ENCODE results near the gene AMBRA1.
A peak's percentile ranks its signal among the peaks of the same experiment; 100 is the strongest.
"Not testable (repeated sequence)": the region's sequence is repeated elsewhere in the genome, so short reads cannot be mapped to it uniquely, and the experiment has no call there.

The AMBRA1 gene

DNA sequence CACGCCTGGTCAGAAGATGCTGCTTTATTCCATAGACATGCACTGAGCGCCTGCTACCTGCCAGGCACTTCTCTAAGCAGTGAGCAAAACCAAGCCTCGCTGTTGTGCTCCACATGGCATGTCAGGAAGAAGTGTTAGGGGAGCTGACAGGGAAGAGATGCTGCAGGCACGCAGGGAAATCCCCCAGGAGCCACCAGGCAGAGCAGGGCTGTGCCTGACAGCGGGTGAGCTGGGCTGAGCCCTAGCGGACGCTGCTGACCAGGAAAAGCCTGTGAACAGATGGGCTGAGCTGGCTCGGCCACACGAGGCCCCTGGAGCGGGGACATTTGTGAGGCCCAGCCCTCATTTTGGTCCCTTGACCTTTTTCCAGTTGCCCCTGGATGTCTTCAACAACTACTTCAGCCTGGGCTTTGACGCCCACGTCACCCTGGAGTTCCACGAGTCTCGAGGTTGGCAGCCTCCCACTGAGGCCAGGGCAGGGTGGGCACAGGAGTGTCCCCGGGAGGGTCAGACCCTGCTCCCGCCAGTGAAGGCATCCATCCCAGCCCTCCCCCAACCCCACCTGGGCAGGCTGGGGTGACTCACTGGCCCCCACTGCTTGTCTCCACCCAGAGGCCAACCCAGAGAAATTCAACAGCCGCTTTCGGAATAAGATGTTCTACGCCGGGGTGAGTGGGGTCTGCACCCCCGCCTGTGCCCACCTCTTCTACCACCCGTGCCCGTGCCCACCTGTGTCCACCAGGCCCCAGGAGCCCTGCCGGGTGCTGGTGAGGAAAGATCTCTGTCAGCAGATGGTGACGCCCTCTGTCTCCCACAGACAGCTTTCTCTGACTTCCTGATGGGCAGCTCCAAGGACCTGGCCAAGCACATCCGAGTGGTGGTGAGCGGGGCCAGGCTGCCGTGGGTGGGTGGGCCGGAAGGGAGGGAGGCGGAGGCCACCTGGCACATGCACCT, 219.8 kb downstream of the AMBRA1 start:
- no peak for DNase-seq

DNA sequence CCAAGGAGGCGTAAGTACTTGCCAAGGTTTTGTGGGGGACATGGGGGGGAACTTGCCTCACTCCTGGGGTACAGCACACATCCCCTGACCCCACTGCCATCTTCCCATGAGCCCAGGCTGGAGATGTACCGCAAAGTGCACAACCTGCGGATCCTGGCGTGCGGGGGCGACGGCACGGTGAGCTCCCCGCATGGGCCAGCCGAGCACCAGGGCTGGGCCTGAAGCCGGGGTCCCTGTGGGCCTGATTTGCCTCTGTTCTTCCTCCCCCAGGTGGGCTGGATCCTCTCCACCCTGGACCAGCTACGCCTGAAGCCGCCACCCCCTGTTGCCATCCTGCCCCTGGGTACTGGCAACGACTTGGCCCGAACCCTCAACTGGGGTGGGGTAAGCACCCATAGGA, 221.3 kb downstream of the AMBRA1 start:
- DNase-seq, result not testable (repeated sequence)

- DNase-seq, result no peak
Measured at GRCh38 chr11:46372086-46372485, 221.7 kb downstream of the AMBRA1 start.

- not testable (repeated sequence) for DNase-seq
Measured at GRCh38 chr11:46371262-46371661, 222.6 kb downstream of the AMBRA1 start.

DNA sequence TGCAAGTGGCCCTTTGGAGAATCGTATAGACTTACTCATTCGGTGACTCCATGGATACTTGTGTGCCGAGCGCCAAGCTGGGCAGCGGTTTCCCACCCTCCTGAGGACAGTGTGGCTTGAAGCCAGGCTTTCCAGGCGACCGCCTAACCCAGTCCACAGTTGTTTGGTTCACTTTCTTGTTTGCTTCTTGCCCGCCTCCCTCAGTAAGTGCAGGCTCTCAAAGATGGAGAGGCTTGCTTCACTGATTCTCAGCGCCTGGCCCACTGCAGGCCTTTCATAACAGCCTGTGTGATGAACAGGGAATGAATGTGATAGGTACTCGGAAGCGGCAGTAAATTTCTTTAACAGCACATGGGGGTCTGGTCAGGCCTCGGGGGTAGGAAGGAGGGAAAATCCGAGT, 223.6 kb downstream of the AMBRA1 start:
- no peak for DNase-seq

- peak in 9 of 51 donors; percentile 11 to 34 (median 20) for DNase-seq
Measured at GRCh38 chr11:46369458-46370152, 224.2 kb downstream of the AMBRA1 start.

GRCh38 chr11:46367916-46368267, 225.9 kb downstream of the AMBRA1 start:
- no peak for DNase-seq

- peak in 40 of 51 donors; percentile 13 to 82 (median 53) for DNase-seq
Measured at GRCh38 chr11:46367244-46367915, 226.4 kb downstream of the AMBRA1 start.

GRCh38 chr11:46366661-46367161, 227.1 kb downstream of the AMBRA1 start:
- DNase-seq, result no peak

DNA sequence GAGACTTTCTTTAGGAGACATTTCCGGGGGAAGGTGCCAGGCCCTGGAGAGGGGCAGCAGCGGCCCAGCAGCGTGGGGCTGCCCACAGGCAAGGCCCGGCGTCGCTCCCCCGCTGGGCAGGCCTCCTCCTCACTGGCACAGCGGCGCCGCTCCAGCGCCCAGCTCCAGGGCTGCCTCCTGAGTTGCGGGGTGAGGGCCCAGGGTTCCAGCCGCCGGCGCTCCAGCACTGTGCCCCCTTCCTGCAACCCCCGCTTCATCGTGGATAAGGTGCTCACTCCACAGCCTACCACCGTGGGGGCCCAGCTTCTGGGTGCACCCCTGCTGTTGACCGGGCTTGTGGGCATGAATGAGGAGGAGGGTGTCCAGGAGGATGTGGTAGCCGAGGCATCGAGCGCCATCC, 227.6 kb downstream of the AMBRA1 start:
- DNase-seq, result no peak

- DNase-seq, result no peak
Measured at GRCh38 chr11:46364791-46365190, 229.0 kb downstream of the AMBRA1 start.

DNA sequence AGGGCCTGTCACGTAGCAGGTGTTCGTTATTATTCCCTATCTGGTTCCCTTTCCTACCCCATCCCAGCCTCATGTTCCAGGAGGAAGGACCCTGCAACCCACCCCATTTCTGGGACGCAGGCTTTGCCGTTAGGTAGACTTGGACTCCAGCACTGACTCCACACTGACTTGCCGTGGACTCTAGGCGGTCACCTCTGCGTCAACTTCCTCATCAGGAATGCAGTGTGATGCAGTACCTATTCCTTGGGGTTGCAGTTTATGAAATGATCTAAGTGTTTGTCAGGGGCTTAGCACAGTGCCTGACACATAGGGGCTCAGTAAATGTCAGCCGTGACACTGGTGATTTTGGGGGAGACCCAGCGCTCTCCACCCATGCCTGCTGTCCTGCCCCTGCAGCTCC, 229.8 kb downstream of the AMBRA1 start:
- DNase-seq, result no peak

GRCh38 chr11:46363455-46364005, 230.3 kb downstream of the AMBRA1 start:
- DNase-seq, result peak in 40 of 51 donors; percentile 25 to 89 (median 70)

DNA sequence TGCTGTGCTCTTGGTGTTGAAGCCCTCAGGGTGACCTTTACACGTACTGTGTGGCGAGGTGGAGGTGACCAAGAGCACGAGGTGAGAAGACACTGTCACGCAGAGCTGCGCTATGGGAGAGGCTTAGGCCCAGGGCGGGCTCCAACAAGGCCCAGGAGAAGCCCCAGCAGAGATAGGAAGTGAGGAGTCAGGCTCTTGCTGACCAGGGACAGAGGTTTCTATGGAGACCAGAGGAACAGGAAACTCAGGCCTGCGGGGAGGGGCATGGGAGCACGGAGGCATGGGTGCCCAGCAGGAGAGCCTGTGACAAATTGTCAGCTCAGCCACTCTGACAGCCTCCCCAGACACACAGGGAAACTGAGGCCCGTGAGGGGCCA, 230.8 kb downstream of the AMBRA1 start:
- DNase-seq, result peak in 33 of 51 donors; percentile 22 to 73 (median 51)

DNA sequence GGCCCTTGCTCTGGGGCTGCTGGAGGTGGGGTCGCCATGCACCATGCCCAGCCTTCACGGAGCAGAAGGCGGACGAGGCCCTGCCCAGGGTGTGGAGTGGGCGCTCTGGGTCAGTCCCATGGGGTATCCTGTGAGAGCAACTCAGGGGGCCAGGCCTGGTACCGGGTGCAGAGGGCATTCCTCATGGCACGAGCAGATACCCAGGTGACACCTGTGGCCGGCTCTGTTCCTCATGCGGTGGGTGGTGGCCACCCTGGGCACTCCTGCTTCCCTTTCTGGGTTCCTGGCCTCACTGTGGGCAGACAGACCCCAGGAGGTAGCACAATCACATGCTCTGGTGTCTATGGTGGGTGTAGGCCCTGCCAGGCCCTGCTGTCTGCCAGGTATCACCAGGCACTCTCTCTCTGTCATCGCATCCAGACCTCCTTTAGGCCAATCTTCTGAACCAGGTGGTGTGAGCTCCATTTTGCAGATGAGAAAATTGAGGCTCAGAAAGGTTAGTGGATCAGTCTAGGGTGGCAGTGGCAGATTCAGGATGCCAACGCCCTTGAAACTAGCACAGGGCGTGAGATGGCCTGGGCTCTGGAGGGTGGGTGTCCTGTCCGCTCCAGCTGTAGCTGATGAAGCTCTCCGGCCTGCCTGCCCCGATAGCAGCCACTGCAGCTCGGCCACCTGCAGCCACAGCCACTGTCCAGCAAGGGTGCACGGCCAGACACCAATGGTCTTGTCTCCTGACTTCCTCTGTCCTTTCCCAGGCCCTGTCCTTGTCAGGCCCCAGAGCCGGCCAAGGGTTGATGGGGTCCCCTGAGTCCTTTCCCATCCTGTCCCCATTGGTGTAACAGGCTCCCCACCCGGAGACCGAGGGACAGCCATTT, 231.4 kb downstream of the AMBRA1 start:
- DNase-seq, result peak in 1 of 51 donors; percentile 57

DNA sequence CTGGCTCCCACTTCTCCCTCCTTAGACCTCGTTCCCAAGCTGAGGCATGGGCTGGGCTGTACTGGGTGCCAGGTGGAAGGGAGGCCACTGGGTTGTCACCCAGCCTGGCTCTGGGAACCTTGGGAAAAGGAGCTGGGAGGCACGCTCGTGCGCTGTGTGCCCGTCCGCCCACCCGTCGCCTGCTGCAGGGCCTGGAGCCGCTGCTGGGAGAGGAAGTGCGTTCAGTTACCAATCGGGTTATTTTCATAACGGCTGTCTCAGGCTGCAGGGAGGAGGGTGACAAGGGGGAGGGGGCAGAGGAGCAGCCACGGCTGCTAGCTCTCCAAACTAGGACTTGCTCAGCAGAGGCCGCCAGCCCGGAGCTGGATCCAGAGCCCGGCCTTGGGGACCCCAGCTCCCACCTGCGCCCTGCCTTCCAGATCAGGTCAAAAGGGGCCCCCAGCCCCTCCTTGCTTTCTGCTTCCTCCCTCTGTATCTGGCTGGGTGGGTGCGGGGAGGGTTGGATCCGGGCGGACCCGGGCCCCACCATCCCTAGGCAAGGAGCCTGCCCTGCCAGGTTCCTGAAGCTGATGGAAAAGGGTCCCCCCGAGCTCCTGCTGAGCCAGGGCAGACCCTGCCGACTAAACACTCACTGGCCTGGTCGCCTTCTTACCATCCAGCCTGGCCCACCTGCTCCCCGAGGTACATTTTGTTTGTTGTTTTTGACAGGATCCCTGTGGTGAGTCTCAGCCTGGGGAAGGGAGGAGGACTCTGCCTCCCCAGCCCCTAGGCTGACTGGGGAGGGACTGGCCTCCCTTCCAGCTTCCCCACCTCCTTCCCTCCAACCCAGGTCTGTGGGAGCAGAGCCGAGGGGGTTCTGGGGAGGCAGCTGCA, 232.3 kb downstream of the AMBRA1 start:
- peak in 19 of 51 donors; percentile 16 to 73 (median 38) for DNase-seq

DNA sequence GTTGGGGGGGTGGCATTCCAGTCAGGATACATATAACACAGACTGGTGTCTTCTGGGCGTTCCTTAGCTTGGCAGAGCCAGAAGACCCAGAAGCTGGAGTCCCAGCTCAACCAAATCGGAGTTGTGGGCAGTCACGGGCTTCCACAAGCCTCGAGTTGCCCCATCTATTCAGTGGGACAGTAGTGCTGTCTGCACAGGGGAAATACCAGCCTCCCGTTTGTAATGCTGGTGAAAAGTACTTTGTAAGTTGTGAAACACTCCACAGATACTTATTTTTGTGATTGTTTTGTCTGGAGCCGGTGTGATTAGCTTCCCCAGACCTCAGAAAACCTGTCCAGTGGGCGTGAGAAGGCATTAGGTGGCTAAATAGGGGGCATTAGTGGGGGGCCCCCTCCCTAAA, 232.9 kb downstream of the AMBRA1 start:
- no peak for DNase-seq

- DNase-seq, result no peak
Measured at GRCh38 chr11:46359953-46360352, 233.9 kb downstream of the AMBRA1 start.

- DNase-seq, result no peak
Measured at GRCh38 chr11:46357483-46357936, 236.3 kb downstream of the AMBRA1 start.

All from hypothalamus (tissue), 51 donors.